ENCODE results near the gene ITPR2.
"Not testable (repeated sequence)": the region's sequence is repeated elsewhere in the genome, so short reads cannot be mapped to it uniquely, and the experiment has no call there.

Gene ITPR2

GRCh38 chr12:26767116-26767515 is 65.9 kb downstream of the ITPR2 start:
- ChIA-PET POLR2A (no interaction called here), CTCF (interaction anchor here (0.8 kb wide), 1 partner anchor 476 kb away, joined by 3 read pairs; no protein-coding TSS in a partner anchor)
- TF ChIP-seq NFRKB (IDR thresholded peaks at IDR 0.05): no peak
- TF ChIP-seq CTBP1 (IDR thresholded peaks at IDR 0.05; ENCODE audit: borderline replicate concordance): no peak
- no peak for TF ChIP-seq L3MBTL2 (conservative IDR thresholded peaks at IDR 0.05)
- TF ChIP-seq FOXK2 (IDR thresholded peaks at IDR 0.05): no peak
- TF ChIP-seq ZNF384 (IDR thresholded peaks at IDR 0.05): no peak
- TF ChIP-seq HDGF (IDR thresholded peaks at IDR 0.05; ENCODE audit: borderline replicate concordance): no peak
- no peak for TF ChIP-seq SUZ12 (IDR thresholded peaks at IDR 0.05)
- TF ChIP-seq TARDBP (IDR thresholded peaks at IDR 0.05): no peak
- TF ChIP-seq ELF4 (IDR thresholded peaks at IDR 0.05): no peak
- TF ChIP-seq BHLHE40 (IDR thresholded peaks at IDR 0.05; ENCODE audit: borderline replicate concordance): no peak
- TF ChIP-seq ARNT (IDR thresholded peaks at IDR 0.05): no peak
- TF ChIP-seq LEF1 (IDR thresholded peaks at IDR 0.05; ENCODE audit: borderline replicate concordance): no peak
- TF ChIP-seq FOXA1 (IDR thresholded peaks at IDR 0.05): no peak
- TF ChIP-seq PKNOX1 (IDR thresholded peaks at IDR 0.05): no peak
- no peak for TF ChIP-seq FOXM1 (IDR thresholded peaks at IDR 0.05; ENCODE audit: borderline replicate concordance)
- no peak for TF ChIP-seq SP1 (IDR thresholded peaks at IDR 0.05)
- DNase-seq (ENCODE audit: extremely low spot score): no peak

- TF ChIP-seq FOXM1 (IDR thresholded peaks at IDR 0.05; ENCODE audit: borderline replicate concordance) (no peak), ZNF384 (IDR thresholded peaks at IDR 0.05) (no peak), CTBP1 (IDR thresholded peaks at IDR 0.05; ENCODE audit: borderline replicate concordance) (no peak), NFRKB (IDR thresholded peaks at IDR 0.05) (no peak), ARNT (IDR thresholded peaks at IDR 0.05) (no peak), LEF1 (IDR thresholded peaks at IDR 0.05; ENCODE audit: borderline replicate concordance) (no peak), FOXA1 (IDR thresholded peaks at IDR 0.05) (no peak), SUZ12 (IDR thresholded peaks at IDR 0.05) (no peak), FOXK2 (IDR thresholded peaks at IDR 0.05) (no peak), SP1 (IDR thresholded peaks at IDR 0.05) (no peak), ELF4 (IDR thresholded peaks at IDR 0.05) (no peak), PKNOX1 (IDR thresholded peaks at IDR 0.05) (no peak), BHLHE40 (IDR thresholded peaks at IDR 0.05; ENCODE audit: borderline replicate concordance) (no peak), TARDBP (IDR thresholded peaks at IDR 0.05) (no peak), L3MBTL2 (conservative IDR thresholded peaks at IDR 0.05) (no peak), HDGF (IDR thresholded peaks at IDR 0.05; ENCODE audit: borderline replicate concordance) (no peak)
- DNase-seq (ENCODE audit: extremely low spot score): no peak
- ChIA-PET POLR2A (no interaction called here), CTCF (no interaction called here)
Measured at GRCh38 chr12:26762186-26762585, 70.8 kb downstream of the ITPR2 start.

- POLR2A ChIA-PET: no interaction called here
- no peak for DNase-seq (ENCODE audit: extremely low spot score)
- CTCF ChIA-PET: no interaction called here
- TF ChIP-seq L3MBTL2 (conservative IDR thresholded peaks at IDR 0.05) (no peak), FOXA1 (IDR thresholded peaks at IDR 0.05) (no peak), FOXM1 (IDR thresholded peaks at IDR 0.05; ENCODE audit: borderline replicate concordance) (no peak), CTBP1 (IDR thresholded peaks at IDR 0.05; ENCODE audit: borderline replicate concordance) (no peak), FOXK2 (IDR thresholded peaks at IDR 0.05) (no peak), BHLHE40 (IDR thresholded peaks at IDR 0.05; ENCODE audit: borderline replicate concordance) (no peak), NFRKB (IDR thresholded peaks at IDR 0.05) (no peak), ARNT (IDR thresholded peaks at IDR 0.05) (no peak), PKNOX1 (IDR thresholded peaks at IDR 0.05) (no peak), ELF4 (IDR thresholded peaks at IDR 0.05) (no peak)
Measured at GRCh38 chr12:26761775-26762174, 71.2 kb downstream of the ITPR2 start.

GRCh38 chr12:26760657-26761293 is 72.2 kb downstream of the ITPR2 start:
- ChIA-PET CTCF (no interaction called here), POLR2A (no interaction called here)
- no peak for TF ChIP-seq ZNF384 (IDR thresholded peaks at IDR 0.05)
- no peak for TF ChIP-seq SP1 (IDR thresholded peaks at IDR 0.05)
- TF ChIP-seq SUZ12 (IDR thresholded peaks at IDR 0.05): no peak
- no peak for TF ChIP-seq FOXK2 (IDR thresholded peaks at IDR 0.05)
- TF ChIP-seq TARDBP (IDR thresholded peaks at IDR 0.05): no peak
- TF ChIP-seq BHLHE40 (IDR thresholded peaks at IDR 0.05; ENCODE audit: borderline replicate concordance): no peak
- TF ChIP-seq FOXA1 (IDR thresholded peaks at IDR 0.05): no peak
- TF ChIP-seq HDGF (IDR thresholded peaks at IDR 0.05; ENCODE audit: borderline replicate concordance): no peak
- no peak for TF ChIP-seq L3MBTL2 (conservative IDR thresholded peaks at IDR 0.05)
- no peak for TF ChIP-seq LEF1 (IDR thresholded peaks at IDR 0.05; ENCODE audit: borderline replicate concordance)
- TF ChIP-seq NFRKB (IDR thresholded peaks at IDR 0.05): no peak
- TF ChIP-seq PKNOX1 (IDR thresholded peaks at IDR 0.05): no peak
- no peak for TF ChIP-seq CTBP1 (IDR thresholded peaks at IDR 0.05; ENCODE audit: borderline replicate concordance)
- no peak for TF ChIP-seq FOXM1 (IDR thresholded peaks at IDR 0.05; ENCODE audit: borderline replicate concordance)
- TF ChIP-seq ARNT (IDR thresholded peaks at IDR 0.05): no peak
- no peak for TF ChIP-seq ELF4 (IDR thresholded peaks at IDR 0.05)
- DNase-seq (ENCODE audit: extremely low spot score): no peak

- DNase-seq (ENCODE audit: extremely low spot score); POLR2A ChIA-PET; CTCF ChIA-PET: not testable (repeated sequence)
Measured at GRCh38 chr12:26755362-26755761, 77.6 kb downstream of the ITPR2 start.
